GM23338 (cell line): ENCODE measurements around the gene DCTPP1. TPM values are rescaled to one million over a fixed set of nuclear protein-coding genes. Genes with fewer than 3 reads are reported as not detected.
A peak's percentile ranks its signal among the peaks of the same experiment; 100 is the strongest.

Experiments
- ATAC-seq: fragments of 200-7000 bp; cut with Tn5 transposase; 3 replicates; pipeline ENCODE4 v1.9.1; 2020
- DNase-seq: peaks from one replicate; pipeline ENCODE4 v3.0.0-alpha.2; 2015; ENCODE audit warnings: low spot score
- H2AFZ ChIP-seq: fragments of 200-600 bp; sonication (generic); 2 replicates; pipeline ENCODE4 v1.8.0; 2016; ENCODE audit warnings: antibody characterized with exemption, mild to moderate bottlenecking, moderate library complexity
- H3F3A ChIP-seq: fragments of 200-600 bp; sonication (generic); replicated peaks from 2 replicates; pipeline ENCODE4 v1.8.0; 2017; ENCODE audit warnings: antibody characterized with exemption, mixed run types, low read depth
- H3K27ac ChIP-seq: fragments of 200-600 bp; sonication (generic); 2 replicates; pipeline ENCODE4 v1.6.1; 2016; ENCODE audit warnings: low read depth
- H3K27me3 ChIP-seq: fragments of 200-600 bp; sonication (generic); 2 replicates; pipeline ENCODE4 v1.8.0; 2016; ENCODE audit warnings: mild to moderate bottlenecking, mixed run types, moderate library complexity; ENCODE audit not compliant: insufficient read depth
- H3K36me3 ChIP-seq: fragments of 200-600 bp; sonication (generic); 2 replicates; pipeline ENCODE4 v1.8.0; 2016; ENCODE audit warnings: mild to moderate bottlenecking; ENCODE audit not compliant: insufficient read depth
- H3K4me1 ChIP-seq: fragments of 200-600 bp; sonication (generic); 2 replicates; pipeline ENCODE4 v1.8.0; 2016; ENCODE audit warnings: mild to moderate bottlenecking, moderate library complexity; ENCODE audit not compliant: insufficient read depth
- H3K4me2 ChIP-seq: fragments of 200-600 bp; sonication (generic); 2 replicates; pipeline ENCODE4 v1.7.1; 2017; ENCODE audit warnings: mixed run types
- H3K4me3 ChIP-seq: fragments of 200-600 bp; sonication (generic); 2 replicates; pipeline ENCODE4 v1.6.1; 2016; ENCODE audit warnings: mixed run types
- H3K79me2 ChIP-seq: fragments of 200-600 bp; sonication (generic); replicated peaks from 2 replicates; pipeline ENCODE4 v1.8.0; 2017; ENCODE audit warnings: mild to moderate bottlenecking; ENCODE audit not compliant: insufficient read depth
- H3K9me2 ChIP-seq: fragments of 200-600 bp; sonication (generic); 2 replicates; pipeline ENCODE4 v1.8.0; 2017; ENCODE audit not compliant: insufficient read depth
- H4K20me1 ChIP-seq: fragments of 200-600 bp; sonication (generic); replicated peaks from 2 replicates; pipeline ENCODE4 v1.8.0; 2017; ENCODE audit warnings: mild to moderate bottlenecking; ENCODE audit not compliant: insufficient read depth
- H3K27ac Mint-ChIP-seq: 2 replicates; pipeline ENCODE4 v1.8.0; 2020; ENCODE audit warnings: inconsistent platforms, mild to moderate bottlenecking, moderate library complexity, mixed read lengths
- H3K27me3 Mint-ChIP-seq: 3 replicates; pipeline ENCODE4 v1.8.0; 2022; ENCODE audit warnings: low read depth, mild to moderate bottlenecking, moderate library complexity, mixed read lengths, inconsistent platforms; ENCODE audit not compliant: insufficient read depth, poor library complexity
- H3K36me3 Mint-ChIP-seq: 3 replicates; pipeline ENCODE4 v1.8.0; 2021; ENCODE audit warnings: low read depth, mild to moderate bottlenecking, inconsistent platforms, moderate library complexity, mixed read lengths
- H3K4me1 Mint-ChIP-seq: 3 replicates; pipeline ENCODE4 v1.8.0; 2020; ENCODE audit warnings: mild to moderate bottlenecking, inconsistent platforms, mixed read lengths
- H3K4me3 Mint-ChIP-seq: 3 replicates; pipeline ENCODE4 v1.8.0; 2021; ENCODE audit warnings: moderate library complexity, mild to moderate bottlenecking, inconsistent platforms, mixed read lengths
- H3K9me3 Mint-ChIP-seq: 3 replicates; pipeline ENCODE4 v1.8.0; 2020; ENCODE audit warnings: moderate library complexity, mild to moderate bottlenecking, inconsistent platforms, mixed read lengths
- CREB1 ChIP-seq: fragments of 250-450 bp; sonication (Bioruptor Pico); IDR thresholded peaks from 2 replicates; pipeline ENCODE4 v1.5.0; 2020; ENCODE audit warnings: low read depth, mild to moderate bottlenecking, moderate library complexity
- EZH2 ChIP-seq: fragments of 200-600 bp; sonication (generic); IDR thresholded peaks from one replicate; pipeline ENCODE4 v1.8.0; 2017; ENCODE audit warnings: antibody characterized with exemption, mild to moderate bottlenecking, low read depth; ENCODE audit not compliant: unreplicated experiment
- EZH2phosphoT487 ChIP-seq: fragments of 200-600 bp; sonication (generic); IDR thresholded peaks from one replicate; pipeline ENCODE4 v1.8.1; 2018; ENCODE audit warnings: antibody characterized with exemption; ENCODE audit not compliant: unreplicated experiment
- JUNB ChIP-seq: IDR thresholded peaks from one replicate; pipeline ENCODE4 v1.6.1; 2016; ENCODE audit warnings: antibody characterized with exemption; ENCODE audit not compliant: unreplicated experiment
- NANOG ChIP-seq: IDR thresholded peaks from 2 replicates; pipeline ENCODE4 v1.6.1; 2016; ENCODE audit warnings: antibody characterized with exemption, borderline replicate concordance
- POLR2AphosphoS5 ChIP-seq: IDR thresholded peaks from 2 replicates; pipeline ENCODE4 v1.6.1; 2016; ENCODE audit warnings: antibody characterized with exemption, low read depth
- STAT1 ChIP-seq: IDR thresholded peaks from one replicate; pipeline ENCODE4 v1.6.1; 2016; ENCODE audit warnings: antibody characterized with exemption; ENCODE audit not compliant: unreplicated experiment
- ZNF114 ChIP-seq: fragments of 250-450 bp; sonication (Bioruptor Pico); IDR thresholded peaks from 2 replicates; pipeline ENCODE4 v1.5.0; 2020; ENCODE audit warnings: mild to moderate bottlenecking, moderate library complexity
- ZNF331 ChIP-seq: fragments of 250-450 bp; sonication (Bioruptor Pico); IDR thresholded peaks from 2 replicates; pipeline ENCODE4 v1.5.0; 2020; ENCODE audit warnings: low read depth, mild to moderate bottlenecking, moderate library complexity
- polyA plus RNA-seq: library from polyadenylated mRNA; unstranded; fragments of >200 nt; fragmentation: Nextera tagmentation; extraction: Ambion mirVana; gene quantifications from 2 replicates; pipeline ENCODE4 v1.2.1, GENCODE V29; 2016
- total RNA-seq: library from RNA; depleted of rRNA; stranded (reverse); fragments of >200 nt; shearing (Covaris generic); gene quantifications from 2 replicates; pipeline ENCODE4 v1.2.3, GENCODE V29; 2014
- TF ChIP-seq, protein P1 (sequence below): IDR thresholded peaks from 2 replicates; pipeline ENCODE4 v1.6.1; 2016; ENCODE audit warnings: antibody characterized with exemption
- TF ChIP-seq, protein P2 (sequence below): fragments of 250-450 bp; sonication (Bioruptor Pico); IDR thresholded peaks from 2 replicates; pipeline ENCODE4 v1.5.0; 2020; ENCODE audit warnings: mild to moderate bottlenecking, moderate library complexity
- TF ChIP-seq, protein P3 (sequence below), 2 experiments: fragments of 200-600 bp in 1 of 2; sonication (generic) in 1 of 2; conservative IDR thresholded peaks; 2 replicates each; pipeline versions ENCODE4 v1.5.1 to v1.6.1; 2016 to 2017; ENCODE audit warnings: antibody characterized with exemption in 2 of 2, low read depth in 2 of 2, mild to moderate bottlenecking in 2 of 2, moderate library complexity in 1 of 2
- TF ChIP-seq, protein P4 (sequence below): IDR thresholded peaks from one replicate; pipeline ENCODE4 v1.6.1; 2018; ENCODE audit warnings: antibody characterized with exemption; ENCODE audit not compliant: unreplicated experiment

The DCTPP1 gene
- total and polyA plus RNA-seq, 2 experiments from 2014 or later: 54.1 to 58.3 TPM

DNA sequence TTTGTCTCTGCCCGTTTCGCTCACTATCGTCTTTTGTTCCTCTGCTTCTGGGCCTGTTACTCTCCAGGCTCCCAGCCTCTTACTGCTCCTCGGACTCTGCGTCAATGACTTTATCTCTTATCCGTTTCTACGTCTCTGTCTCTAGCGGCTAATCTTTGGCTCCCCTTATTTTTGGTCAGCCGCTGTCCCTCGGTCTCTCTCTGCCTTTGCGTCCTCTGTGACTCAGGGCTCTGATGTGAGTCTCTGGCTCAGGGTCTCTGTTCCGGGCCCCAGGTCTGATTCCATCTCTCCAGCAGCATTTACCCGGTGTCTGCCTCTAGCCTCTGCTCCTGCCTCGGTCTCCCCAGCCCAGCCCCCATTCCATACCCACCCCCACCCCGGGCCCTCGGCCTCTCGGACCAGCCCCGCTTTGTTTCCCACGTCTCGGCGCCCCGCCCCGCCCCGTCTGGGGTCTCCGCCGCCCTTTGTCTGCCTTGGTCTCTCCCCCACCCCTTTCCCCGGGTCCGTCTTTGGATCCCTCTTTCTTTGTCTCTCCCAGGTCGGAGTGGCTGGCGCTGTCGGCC is 35.2 kb downstream of the DCTPP1 start:
- peak overlapping the region; percentile 82 for H3K4me3 Mint-ChIP-seq
- TF ChIP-seq, protein P1, sequence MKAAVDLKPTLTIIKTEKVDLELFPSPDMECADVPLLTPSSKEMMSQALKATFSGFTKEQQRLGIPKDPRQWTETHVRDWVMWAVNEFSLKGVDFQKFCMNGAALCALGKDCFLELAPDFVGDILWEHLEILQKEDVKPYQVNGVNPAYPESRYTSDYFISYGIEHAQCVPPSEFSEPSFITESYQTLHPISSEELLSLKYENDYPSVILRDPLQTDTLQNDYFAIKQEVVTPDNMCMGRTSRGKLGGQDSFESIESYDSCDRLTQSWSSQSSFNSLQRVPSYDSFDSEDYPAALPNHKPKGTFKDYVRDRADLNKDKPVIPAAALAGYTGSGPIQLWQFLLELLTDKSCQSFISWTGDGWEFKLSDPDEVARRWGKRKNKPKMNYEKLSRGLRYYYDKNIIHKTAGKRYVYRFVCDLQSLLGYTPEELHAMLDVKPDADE: no peak
- TF ChIP-seq, protein P2, sequence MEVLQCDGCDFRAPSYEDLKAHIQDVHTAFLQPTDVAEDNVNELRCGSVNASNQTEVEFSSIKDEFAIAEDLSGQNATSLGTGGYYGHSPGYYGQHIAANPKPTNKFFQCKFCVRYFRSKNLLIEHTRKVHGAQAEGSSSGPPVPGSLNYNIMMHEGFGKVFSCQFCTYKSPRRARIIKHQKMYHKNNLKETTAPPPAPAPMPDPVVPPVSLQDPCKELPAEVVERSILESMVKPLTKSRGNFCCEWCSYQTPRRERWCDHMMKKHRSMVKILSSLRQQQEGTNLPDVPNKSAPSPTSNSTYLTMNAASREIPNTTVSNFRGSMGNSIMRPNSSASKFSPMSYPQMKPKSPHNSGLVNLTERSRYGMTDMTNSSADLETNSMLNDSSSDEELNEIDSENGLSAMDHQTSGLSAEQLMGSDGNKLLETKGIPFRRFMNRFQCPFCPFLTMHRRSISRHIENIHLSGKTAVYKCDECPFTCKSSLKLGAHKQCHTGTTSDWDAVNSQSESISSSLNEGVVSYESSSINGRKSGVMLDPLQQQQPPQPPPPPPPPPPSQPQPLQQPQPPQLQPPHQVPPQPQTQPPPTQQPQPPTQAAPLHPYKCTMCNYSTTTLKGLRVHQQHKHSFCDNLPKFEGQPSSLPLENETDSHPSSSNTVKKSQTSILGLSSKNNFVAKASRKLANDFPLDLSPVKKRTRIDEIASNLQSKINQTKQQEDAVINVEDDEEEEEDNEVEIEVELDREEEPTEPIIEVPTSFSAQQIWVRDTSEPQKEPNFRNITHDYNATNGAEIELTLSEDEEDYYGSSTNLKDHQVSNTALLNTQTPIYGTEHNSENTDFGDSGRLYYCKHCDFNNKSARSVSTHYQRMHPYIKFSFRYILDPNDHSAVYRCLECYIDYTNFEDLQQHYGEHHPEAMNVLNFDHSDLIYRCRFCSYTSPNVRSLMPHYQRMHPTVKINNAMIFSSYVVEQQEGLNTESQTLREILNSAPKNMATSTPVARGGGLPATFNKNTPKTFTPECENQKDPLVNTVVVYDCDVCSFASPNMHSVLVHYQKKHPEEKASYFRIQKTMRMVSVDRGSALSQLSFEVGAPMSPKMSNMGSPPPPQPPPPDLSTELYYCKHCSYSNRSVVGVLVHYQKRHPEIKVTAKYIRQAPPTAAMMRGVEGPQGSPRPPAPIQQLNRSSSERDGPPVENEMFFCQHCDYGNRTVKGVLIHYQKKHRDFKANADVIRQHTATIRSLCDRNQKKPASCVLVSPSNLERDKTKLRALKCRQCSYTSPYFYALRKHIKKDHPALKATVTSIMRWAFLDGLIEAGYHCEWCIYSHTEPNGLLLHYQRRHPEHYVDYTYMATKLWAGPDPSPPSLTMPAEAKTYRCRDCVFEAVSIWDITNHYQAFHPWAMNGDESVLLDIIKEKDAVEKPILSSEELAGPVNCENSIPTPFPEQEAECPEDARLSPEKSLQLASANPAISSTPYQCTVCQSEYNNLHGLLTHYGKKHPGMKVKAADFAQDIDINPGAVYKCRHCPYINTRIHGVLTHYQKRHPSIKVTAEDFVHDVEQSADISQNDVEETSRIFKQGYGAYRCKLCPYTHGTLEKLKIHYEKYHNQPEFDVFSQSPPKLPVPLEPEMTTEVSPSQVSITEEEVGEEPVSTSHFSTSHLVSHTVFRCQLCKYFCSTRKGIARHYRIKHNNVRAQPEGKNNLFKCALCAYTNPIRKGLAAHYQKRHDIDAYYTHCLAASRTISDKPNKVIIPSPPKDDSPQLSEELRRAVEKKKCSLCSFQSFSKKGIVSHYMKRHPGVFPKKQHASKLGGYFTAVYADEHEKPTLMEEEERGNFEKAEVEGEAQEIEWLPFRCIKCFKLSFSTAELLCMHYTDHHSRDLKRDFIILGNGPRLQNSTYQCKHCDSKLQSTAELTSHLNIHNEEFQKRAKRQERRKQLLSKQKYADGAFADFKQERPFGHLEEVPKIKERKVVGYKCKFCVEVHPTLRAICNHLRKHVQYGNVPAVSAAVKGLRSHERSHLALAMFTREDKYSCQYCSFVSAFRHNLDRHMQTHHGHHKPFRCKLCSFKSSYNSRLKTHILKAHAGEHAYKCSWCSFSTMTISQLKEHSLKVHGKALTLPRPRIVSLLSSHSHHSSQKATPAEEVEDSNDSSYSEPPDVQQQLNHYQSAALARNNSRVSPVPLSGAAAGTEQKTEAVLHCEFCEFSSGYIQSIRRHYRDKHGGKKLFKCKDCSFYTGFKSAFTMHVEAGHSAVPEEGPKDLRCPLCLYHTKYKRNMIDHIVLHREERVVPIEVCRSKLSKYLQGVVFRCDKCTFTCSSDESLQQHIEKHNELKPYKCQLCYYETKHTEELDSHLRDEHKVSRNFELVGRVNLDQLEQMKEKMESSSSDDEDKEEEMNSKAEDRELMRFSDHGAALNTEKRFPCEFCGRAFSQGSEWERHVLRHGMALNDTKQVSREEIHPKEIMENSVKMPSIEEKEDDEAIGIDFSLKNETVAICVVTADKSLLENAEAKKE (CRISPR knock-in tag): no peak
- no peak for TF ChIP-seq JUNB
- TF ChIP-seq, protein P3, sequence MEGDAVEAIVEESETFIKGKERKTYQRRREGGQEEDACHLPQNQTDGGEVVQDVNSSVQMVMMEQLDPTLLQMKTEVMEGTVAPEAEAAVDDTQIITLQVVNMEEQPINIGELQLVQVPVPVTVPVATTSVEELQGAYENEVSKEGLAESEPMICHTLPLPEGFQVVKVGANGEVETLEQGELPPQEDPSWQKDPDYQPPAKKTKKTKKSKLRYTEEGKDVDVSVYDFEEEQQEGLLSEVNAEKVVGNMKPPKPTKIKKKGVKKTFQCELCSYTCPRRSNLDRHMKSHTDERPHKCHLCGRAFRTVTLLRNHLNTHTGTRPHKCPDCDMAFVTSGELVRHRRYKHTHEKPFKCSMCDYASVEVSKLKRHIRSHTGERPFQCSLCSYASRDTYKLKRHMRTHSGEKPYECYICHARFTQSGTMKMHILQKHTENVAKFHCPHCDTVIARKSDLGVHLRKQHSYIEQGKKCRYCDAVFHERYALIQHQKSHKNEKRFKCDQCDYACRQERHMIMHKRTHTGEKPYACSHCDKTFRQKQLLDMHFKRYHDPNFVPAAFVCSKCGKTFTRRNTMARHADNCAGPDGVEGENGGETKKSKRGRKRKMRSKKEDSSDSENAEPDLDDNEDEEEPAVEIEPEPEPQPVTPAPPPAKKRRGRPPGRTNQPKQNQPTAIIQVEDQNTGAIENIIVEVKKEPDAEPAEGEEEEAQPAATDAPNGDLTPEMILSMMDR (conservative IDR thresholded peaks at IDR 0.05; ENCODE audit: low read depth in 2 of 2): no peak
- TF ChIP-seq ZNF331 (CRISPR knock-in tag): no peak
- TF ChIP-seq, protein P4, sequence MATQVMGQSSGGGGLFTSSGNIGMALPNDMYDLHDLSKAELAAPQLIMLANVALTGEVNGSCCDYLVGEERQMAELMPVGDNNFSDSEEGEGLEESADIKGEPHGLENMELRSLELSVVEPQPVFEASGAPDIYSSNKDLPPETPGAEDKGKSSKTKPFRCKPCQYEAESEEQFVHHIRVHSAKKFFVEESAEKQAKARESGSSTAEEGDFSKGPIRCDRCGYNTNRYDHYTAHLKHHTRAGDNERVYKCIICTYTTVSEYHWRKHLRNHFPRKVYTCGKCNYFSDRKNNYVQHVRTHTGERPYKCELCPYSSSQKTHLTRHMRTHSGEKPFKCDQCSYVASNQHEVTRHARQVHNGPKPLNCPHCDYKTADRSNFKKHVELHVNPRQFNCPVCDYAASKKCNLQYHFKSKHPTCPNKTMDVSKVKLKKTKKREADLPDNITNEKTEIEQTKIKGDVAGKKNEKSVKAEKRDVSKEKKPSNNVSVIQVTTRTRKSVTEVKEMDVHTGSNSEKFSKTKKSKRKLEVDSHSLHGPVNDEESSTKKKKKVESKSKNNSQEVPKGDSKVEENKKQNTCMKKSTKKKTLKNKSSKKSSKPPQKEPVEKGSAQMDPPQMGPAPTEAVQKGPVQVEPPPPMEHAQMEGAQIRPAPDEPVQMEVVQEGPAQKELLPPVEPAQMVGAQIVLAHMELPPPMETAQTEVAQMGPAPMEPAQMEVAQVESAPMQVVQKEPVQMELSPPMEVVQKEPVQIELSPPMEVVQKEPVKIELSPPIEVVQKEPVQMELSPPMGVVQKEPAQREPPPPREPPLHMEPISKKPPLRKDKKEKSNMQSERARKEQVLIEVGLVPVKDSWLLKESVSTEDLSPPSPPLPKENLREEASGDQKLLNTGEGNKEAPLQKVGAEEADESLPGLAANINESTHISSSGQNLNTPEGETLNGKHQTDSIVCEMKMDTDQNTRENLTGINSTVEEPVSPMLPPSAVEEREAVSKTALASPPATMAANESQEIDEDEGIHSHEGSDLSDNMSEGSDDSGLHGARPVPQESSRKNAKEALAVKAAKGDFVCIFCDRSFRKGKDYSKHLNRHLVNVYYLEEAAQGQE: no peak
- no peak for TF ChIP-seq STAT1
- no peak for TF ChIP-seq EZH2
- no peak for TF ChIP-seq ZNF114
- no peak; the same call in 1 of the 2 replicates for TF ChIP-seq POLR2AphosphoS5
- no peak for TF ChIP-seq NANOG
- TF ChIP-seq CREB1 (CRISPR knock-in tag): no peak
- TF ChIP-seq EZH2phosphoT487: no peak
- DNase-seq: peak; percentile 89
- Histone ChIP-seq H3K4me2 (peak overlapping the region; percentile 94), H3K27me3 (no peaks in the 10 kb centered on the region), H3K27ac (peak overlapping the region; percentile 97), H2AFZ (peak overlapping the region; percentile 90), H3K79me2 (peaks cover 20% of the 10 kb centered on the region), H3K36me3 (peaks cover 9% of the 10 kb centered on the region; the same call in 1 of the 2 replicates), H3K4me1 (peaks cover 30% of the 10 kb centered on the region), H3K9me2 (no peaks in the 10 kb centered on the region), H3F3A (peaks cover 41% of the 10 kb centered on the region), H4K20me1 (peaks cover 15% of the 10 kb centered on the region; the same call in 1 of the 2 replicates), H3K4me3 (peak overlapping the region; percentile 96)
- ATAC-seq: peak; percentile 58
- peaks cover 32% of the 10 kb centered on the region for H3K36me3 Mint-ChIP-seq
- H3K27me3 Mint-ChIP-seq: peaks cover 7% of the 10 kb centered on the region
- peak overlapping the region; percentile 94 for H3K27ac Mint-ChIP-seq
- H3K9me3 Mint-ChIP-seq: no peaks in the 10 kb centered on the region
- H3K4me1 Mint-ChIP-seq: peaks cover 33% of the 10 kb centered on the region
